Fibroblast of the aortic adventitia (primary cell): Measurements from ENCODE around the gene FBXO8. TPM values are rescaled to one million over a fixed set of nuclear protein-coding genes. Genes with fewer than 3 reads are reported as not detected.

Source experiments
- DNase-seq: peaks from one replicate; pipeline ENCODE4 v3.0.0-alpha.2; 2010; ENCODE audit warnings: low read depth
- H3K4me3 ChIP-seq: 2 replicates; pipeline ENCODE4 v1.5.1; 2011; ENCODE audit warnings: low read depth, mild to moderate bottlenecking, control low read depth, low read length, moderate library complexity
- total RNA-seq: library from RNA; depleted of rRNA; stranded (reverse); fragments of >200 nt; gene quantifications from 2 replicates; pipeline ENCODE4 v1.2.3, GENCODE V29; 2012; ENCODE audit warnings: low replicate concordance
- TF ChIP-seq, protein P1 (sequence below): IDR thresholded peaks from 2 replicates; pipeline ENCODE4 v1.5.1; 2011; ENCODE audit warnings: mild to moderate bottlenecking, low read length, control low read depth, inconsistent platforms; ENCODE audit not compliant: insufficient read depth

FBXO8 gene
- total RNA-seq, 1 donor, result 39.1 TPM

DNA sequence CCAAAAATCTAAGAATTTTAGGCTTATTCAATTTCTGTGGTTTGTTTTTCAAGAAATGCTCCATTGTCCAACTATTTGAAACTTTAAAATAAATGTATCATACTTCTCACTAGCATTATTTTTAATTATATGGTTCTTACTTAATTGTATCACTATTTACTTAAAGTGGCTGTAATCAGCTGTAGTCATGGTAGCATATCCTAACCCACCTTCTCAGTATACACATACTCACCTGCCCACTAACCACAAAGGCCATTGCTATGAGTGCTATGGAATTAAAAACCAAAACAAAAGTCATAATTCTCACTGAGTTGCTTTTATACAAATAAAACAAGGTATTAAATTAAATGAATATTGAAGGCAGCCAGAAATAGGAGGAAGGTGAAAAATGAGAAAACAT, 5.0 kb downstream of the FBXO8 start:
- DNase-seq, result no peak
- TF ChIP-seq, protein P1, sequence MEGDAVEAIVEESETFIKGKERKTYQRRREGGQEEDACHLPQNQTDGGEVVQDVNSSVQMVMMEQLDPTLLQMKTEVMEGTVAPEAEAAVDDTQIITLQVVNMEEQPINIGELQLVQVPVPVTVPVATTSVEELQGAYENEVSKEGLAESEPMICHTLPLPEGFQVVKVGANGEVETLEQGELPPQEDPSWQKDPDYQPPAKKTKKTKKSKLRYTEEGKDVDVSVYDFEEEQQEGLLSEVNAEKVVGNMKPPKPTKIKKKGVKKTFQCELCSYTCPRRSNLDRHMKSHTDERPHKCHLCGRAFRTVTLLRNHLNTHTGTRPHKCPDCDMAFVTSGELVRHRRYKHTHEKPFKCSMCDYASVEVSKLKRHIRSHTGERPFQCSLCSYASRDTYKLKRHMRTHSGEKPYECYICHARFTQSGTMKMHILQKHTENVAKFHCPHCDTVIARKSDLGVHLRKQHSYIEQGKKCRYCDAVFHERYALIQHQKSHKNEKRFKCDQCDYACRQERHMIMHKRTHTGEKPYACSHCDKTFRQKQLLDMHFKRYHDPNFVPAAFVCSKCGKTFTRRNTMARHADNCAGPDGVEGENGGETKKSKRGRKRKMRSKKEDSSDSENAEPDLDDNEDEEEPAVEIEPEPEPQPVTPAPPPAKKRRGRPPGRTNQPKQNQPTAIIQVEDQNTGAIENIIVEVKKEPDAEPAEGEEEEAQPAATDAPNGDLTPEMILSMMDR, result no peak
- no peak overlapping the region for H3K4me3 ChIP-seq

- TF ChIP-seq, protein P1, result no peak
- DNase-seq, result no peak
- H3K4me3 ChIP-seq, result no peak overlapping the region
Observed at GRCh38 chr4:174277433-174277832, 6.0 kb downstream of the FBXO8 start.

- H3K4me3 ChIP-seq, result no peak overlapping the region
- TF ChIP-seq, protein P1, result no peak
- DNase-seq, result no peak
Observed at GRCh38 chr4:174275101-174275500, 8.4 kb downstream of the FBXO8 start.

- TF ChIP-seq, protein P1, result no peak
- no peak overlapping the region for H3K4me3 ChIP-seq
- DNase-seq, result no peak
Observed at GRCh38 chr4:174274436-174274835, 9.0 kb downstream of the FBXO8 start.

- no peak overlapping the region for H3K4me3 ChIP-seq
- TF ChIP-seq, protein P1, result no peak
- DNase-seq, result no peak
Observed at GRCh38 chr4:174273930-174274329, 9.5 kb downstream of the FBXO8 start.

DNA sequence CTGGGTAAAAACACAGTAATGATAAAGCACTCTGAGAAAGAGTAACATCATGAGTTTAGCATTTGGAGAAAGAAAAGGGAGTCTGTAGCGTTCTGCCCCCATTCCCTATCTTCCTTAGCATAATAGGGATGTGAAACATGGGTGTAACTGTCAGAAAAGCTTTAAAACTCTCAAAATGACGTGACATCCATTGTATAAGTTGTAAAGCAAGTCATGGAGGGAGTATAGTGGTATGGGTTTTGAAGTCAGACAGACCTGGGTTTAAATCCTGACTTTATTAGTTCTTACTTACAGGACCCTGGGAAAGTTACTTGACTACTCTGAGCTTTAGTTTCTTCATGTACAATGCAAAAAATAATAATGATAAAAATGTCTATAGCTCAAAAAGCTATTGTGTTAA, 17.1 kb downstream of the FBXO8 start:
- no peak overlapping the region for H3K4me3 ChIP-seq
- TF ChIP-seq, protein P1, result no peak
- DNase-seq, result no peak

DNA sequence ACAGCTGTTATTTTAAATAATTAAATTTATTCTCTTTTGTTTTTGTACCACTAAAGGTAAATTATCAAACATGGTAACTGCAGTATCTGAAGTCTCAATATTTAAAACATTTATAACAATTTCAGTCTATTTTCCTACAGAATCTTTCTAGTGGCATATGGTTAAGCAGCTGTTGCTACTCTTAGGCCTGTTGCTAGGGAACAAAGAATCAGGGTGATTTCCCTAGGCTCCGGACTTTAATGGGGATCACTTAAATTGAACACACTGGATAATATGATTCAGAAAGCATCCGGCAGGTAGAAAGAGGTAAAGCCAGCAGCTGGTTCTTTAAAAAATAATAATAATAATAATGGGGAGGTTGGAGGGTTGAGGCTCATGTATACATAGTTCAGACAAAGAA, 17.6 kb downstream of the FBXO8 start:
- TF ChIP-seq, protein P1, result no peak
- no peak overlapping the region for H3K4me3 ChIP-seq
- DNase-seq, result no peak
